ENCODE data around the gene SLC7A10.
A peak's percentile ranks its signal among the peaks of the same experiment; 100 is the strongest.

Gene SLC7A10

GRCh38 chr19:33269016-33269415, 43.4 kb upstream of the SLC7A10 start:
- Histone ChIP-seq H3K4me3 (no peak overlapping the region), H3K27ac (peak overlapping the region in 1 of 2 donors; percentile 56)
- TF ChIP-seq, protein P1, sequence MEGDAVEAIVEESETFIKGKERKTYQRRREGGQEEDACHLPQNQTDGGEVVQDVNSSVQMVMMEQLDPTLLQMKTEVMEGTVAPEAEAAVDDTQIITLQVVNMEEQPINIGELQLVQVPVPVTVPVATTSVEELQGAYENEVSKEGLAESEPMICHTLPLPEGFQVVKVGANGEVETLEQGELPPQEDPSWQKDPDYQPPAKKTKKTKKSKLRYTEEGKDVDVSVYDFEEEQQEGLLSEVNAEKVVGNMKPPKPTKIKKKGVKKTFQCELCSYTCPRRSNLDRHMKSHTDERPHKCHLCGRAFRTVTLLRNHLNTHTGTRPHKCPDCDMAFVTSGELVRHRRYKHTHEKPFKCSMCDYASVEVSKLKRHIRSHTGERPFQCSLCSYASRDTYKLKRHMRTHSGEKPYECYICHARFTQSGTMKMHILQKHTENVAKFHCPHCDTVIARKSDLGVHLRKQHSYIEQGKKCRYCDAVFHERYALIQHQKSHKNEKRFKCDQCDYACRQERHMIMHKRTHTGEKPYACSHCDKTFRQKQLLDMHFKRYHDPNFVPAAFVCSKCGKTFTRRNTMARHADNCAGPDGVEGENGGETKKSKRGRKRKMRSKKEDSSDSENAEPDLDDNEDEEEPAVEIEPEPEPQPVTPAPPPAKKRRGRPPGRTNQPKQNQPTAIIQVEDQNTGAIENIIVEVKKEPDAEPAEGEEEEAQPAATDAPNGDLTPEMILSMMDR (IDR thresholded peaks at IDR 0.05) = no peak
- no peak for DNase-seq (ENCODE audit: low spot score)

GRCh38 chr19:33268162-33268991, 42.7 kb upstream of the SLC7A10 start:
- H3K27ac ChIP-seq = peak overlapping the region in 1 of 2 donors; percentile 56
- TF ChIP-seq, protein P1 (IDR thresholded peaks at IDR 0.05) = no peak
- DNase-seq (ENCODE audit: low spot score) = no peak
- H3K4me3 ChIP-seq = no peak overlapping the region

- no peak overlapping the region for H3K27ac ChIP-seq
- no peak overlapping the region for H3K4me3 ChIP-seq
- no peak for DNase-seq (ENCODE audit: low spot score)
- TF ChIP-seq, protein P1 (IDR thresholded peaks at IDR 0.05) = no peak
These were observed 42.1 kb upstream of the SLC7A10 start for GRCh38 chr19:33267706-33268105.

DNA sequence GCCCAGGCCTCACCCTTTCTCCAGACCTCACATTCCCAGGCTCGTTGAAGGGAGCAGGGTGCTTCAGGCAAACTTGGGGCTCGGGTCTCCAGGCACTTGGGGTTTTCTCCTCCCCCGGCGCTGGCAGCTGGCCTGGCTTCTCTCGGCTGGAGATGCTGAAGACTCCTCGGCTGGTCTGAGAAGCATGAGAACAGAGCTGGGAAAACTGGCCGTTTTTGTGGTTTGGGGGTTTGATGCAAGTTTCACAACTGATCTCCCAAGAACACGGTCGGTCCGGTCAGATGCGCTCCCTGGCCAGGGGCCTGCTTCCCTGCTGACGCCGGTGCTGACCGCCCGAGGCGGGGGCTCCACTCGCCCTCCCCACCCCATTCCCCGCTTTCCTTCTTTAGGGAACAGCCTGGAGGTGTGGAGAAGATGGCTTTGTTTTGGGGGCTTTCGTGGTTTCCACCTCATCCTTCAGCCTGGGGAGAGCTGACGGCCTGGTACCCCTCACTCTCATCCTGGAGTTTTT, 41.4 kb upstream of the SLC7A10 start:
- TF ChIP-seq, protein P1 (IDR thresholded peaks at IDR 0.05) = no peak
- Histone ChIP-seq H3K4me3 (no peak overlapping the region), H3K27ac (no peak overlapping the region)
- no peak for DNase-seq (ENCODE audit: low spot score)

DNA sequence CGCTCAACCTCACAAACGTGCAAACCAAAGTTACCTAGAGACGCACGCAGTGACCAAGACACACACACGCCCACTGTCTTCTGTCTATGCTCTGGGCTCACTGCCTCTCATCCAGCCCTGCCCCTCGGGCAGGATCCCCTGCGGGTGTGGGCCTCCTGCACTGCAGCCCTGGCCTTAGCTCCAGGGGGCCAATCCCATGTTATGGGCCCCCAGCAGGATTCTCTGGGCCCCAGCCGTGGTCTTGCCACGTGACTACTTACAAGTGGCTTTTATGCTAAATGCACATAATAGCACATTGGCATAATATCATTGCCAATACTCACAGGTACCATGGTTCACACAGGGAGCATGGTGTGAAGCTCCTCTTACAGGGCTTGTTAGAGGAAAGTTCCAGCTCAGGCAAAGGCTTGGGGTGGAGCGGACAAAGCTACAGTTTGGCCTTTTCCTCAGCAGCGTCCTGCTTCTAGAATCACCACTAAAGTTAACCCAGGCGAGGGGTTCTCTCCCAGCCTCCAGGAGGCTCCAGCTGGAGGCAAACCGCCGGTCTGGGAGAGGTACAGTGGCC, 39.3 kb upstream of the SLC7A10 start:
- DNase-seq (ENCODE audit: low spot score) = no peak
- no peak overlapping the region for H3K27ac ChIP-seq
- TF ChIP-seq, protein P1 (IDR thresholded peaks at IDR 0.05) = no peak
- no peak overlapping the region for H3K4me3 ChIP-seq

DNA sequence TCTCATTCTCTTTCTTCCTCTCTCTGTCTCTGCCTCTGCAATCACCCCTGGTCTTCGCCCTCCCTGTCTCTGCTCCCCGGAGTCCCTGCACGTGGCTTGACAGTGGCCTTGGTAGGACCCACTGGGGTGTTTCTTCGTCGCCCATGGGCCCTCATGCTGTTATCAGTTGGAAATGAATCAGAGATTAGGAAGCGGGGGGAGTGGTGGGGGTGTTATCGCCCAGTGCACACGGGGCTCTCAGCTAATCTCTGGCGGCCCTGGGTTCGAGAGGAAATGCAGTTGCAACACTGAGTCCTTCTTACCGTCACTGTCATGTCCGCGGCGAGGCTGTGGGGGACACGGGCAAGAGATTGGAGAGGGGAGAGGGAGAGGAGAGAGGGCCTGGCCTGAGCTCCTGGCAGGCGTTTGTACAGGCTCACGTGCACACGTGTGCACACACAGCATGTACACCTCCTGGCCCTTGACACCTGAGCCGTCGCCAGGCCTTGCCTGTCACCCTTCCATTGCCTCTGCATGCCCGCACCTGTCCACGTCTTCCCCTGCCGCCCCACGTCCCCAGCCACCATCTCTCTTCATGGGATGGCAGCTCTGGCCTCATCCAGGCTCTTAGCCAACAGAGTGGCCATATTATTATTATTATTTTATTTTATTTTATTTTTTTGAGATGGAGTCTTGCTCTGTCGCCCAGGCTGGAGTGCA, 37.8 kb upstream of the SLC7A10 start:
- TF ChIP-seq, protein P1 (IDR thresholded peaks at IDR 0.05) = no peak
- no peak overlapping the region for H3K27ac ChIP-seq
- no peak for DNase-seq (ENCODE audit: low spot score)
- H3K4me3 ChIP-seq = no peak overlapping the region

Data from coronary artery (tissue), 2 donors.